GM18508 (cell line): ENCODE results near the gene PCDHA4.
"Not testable (repeated sequence)": the region's sequence is repeated elsewhere in the genome, so short reads cannot be mapped to it uniquely, and the experiment has no call there.

Experiments used
- ATAC-seq: cut with Tn5 transposase; IDR thresholded peaks from one replicate; pipeline ENCODE4 v1.9.1; 2021; ENCODE audit warnings: moderate number of reproducible peaks; ENCODE audit not compliant: insufficient read depth, unreplicated experiment

PCDHA4 gene

GRCh38 chr5:140806834-140807775 lies at the start of gene PCDHA4:
Gene PCDHA4 (plus strand): TSS chr5:140807068.
- ATAC-seq, result no peak

DNA sequence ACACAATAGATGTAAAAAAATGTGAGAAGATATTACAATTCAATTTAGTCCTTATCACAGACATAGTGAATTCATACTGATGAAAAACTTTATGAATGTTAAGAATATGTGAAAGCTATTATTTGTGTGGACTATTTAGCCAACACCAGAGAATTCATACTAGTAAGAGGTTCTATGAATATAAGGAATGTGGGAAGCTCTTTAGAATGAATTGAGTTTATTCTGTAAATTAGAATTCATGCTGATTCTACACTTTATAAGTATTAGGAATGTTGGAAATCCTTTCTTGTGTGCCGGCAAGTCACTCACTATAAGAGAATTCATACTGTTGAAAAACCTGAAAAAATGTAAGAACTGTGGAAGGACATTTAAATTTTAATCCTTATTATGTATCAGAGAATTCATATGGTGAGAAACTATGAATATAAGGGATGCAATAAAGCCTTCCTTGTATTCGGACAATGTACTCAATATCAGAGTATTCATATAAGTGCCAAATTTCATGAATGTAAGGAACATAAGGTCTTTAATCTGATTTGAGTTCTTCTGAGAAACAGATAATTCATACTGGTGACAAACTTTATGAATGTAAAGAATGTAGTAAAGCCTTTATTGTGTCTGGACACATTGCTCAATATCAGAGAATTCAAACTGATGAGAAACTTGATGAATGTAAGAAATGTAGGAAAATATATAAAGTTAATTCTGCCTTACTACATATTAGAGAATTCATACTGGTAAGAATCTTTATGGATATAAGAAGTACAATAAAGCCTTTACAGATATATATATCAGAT lies 42.5 kb upstream of the PCDHA4 start:
- no peak for ATAC-seq

DNA sequence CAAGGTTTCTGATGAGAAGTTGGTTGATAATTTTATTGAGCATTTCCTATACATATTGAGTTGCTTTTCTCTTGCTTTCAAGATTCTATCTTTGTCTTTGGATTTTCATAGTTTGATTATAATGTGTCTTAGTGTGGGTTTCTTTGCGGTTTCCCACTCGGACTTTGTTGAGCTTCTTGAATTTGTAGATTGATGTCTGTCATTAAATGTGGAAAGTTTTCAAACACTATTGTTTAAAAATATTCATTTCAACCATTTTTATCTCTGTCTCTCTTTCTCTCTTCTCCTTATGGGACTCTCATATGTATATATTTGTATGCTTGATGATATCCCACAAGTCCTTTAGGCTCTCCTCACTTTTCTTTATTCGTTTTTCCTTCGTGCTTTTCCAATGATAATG lies 39.4 kb upstream of the PCDHA4 start:
- ATAC-seq, result no peak

DNA sequence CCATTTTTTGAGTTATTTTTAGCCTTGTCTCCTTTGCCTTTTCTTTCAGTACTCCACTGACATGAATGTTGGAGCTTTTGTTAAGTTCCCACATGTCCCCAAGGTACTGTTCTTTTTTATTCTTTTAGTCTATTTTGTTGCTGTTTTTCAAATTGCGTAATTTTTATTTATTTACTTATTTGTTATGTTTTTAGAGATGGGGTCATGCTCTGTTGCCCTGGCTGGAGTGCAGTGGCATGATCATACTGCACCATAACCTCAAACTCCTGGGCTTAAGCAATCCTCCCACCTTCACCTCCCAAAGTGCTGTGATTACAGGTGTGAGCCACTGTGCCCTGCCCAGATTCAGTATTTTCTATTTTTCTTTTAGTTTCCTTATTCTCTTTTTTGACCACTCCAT lies 26.4 kb upstream of the PCDHA4 start:
- no peak for ATAC-seq

DNA sequence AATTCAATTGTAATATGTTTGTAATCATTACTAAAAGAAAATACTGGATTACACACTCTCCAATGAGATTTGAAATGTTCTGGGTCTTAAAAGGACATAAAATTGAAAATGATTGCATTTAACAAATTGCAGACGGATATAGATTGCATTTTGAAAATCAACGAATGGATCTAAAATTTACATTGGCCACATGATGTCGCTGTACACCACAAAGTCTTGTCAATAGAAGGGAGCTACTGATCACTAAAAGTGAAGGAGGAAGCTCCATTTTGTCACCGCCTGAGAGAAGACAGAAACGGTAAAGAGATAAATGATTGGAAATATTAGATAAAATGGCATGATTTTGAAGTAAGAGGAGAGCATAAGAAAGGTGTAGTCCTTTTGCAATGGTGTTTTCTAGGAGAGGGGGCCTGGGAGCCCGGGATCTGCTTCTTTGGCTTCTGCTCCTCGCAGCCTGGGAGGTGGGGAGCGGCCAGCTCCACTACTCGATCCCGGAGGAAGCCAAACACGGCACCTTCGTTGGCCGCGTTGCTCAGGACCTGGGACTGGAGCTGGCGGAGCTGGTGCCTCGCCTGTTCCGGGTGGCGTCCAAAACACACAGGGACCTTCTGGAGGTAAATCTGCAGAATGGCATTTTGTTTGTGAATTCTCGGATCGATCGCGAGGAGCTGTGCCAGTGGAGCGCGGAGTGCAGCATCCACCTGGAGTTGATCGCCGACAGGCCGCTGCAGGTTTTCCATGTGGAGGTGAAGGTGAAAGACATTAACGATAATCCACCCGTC lies 20.8 kb upstream of the PCDHA4 start, which contains the start of gene PCDHA1:
Gene PCDHA1 (plus strand): TSS at position 236 of the 782 bp plus-strand sequence.
- ATAC-seq, result no peak

- not testable (repeated sequence) for ATAC-seq
Observed at GRCh38 chr5:140787422-140787821, 19.4 kb upstream of the PCDHA4 start.

GRCh38 chr5:140787849-140788504 lies 18.9 kb upstream of the PCDHA4 start:
- ATAC-seq, result not testable (repeated sequence)

GRCh38 chr5:140791089-140791488 lies 15.8 kb upstream of the PCDHA4 start:
- ATAC-seq, result no peak

DNA sequence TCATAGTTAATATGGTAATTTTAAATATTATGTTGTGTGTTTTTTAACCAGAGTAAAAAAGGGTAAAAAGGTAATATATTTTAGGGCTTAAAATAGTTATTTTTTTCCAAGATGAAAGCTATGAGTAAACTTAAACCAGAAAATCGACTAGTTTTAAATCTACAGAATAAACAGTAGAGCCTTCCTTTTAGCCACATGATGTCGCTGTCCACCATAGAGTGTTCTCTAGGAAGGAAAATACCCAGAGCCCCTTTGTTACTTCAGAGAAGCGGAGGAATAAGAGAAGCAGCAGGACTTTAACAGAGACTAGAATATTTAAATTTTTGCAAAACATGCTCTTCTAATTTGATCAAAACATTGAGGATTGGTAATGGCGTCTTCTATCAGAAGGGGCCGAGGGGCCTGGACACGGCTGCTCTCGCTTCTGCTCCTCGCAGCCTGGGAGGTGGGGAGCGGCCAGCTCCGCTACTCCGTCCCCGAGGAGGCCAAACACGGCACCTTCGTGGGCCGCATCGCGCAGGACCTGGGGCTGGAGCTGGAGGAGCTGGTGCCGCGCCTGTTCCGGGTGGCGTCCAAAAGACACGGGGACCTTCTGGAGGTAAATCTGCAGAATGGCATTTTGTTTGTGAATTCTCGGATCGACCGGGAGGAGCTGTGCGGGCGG lies 12.1 kb upstream of the PCDHA4 start, which contains the start of gene PCDHA2:
Gene PCDHA2 (plus strand): TSS at position 258 of the 664 bp plus-strand sequence.
- ATAC-seq, result no peak

DNA sequence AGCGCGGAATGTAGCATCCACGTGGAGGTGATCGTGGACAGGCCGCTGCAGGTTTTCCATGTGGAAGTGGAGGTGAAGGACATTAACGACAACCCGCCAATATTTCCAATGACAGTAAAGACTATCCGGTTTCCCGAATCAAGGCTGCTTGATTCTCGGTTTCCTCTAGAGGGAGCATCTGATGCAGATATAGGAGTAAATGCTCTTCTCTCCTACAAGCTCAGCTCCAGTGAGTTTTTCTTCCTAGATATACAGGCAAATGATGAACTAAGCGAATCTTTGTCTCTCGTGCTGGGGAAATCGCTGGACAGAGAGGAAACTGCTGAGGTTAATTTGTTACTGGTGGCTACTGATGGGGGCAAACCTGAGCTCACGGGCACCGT lies 11.6 kb upstream of the PCDHA4 start:
- ATAC-seq, result no peak

DNA sequence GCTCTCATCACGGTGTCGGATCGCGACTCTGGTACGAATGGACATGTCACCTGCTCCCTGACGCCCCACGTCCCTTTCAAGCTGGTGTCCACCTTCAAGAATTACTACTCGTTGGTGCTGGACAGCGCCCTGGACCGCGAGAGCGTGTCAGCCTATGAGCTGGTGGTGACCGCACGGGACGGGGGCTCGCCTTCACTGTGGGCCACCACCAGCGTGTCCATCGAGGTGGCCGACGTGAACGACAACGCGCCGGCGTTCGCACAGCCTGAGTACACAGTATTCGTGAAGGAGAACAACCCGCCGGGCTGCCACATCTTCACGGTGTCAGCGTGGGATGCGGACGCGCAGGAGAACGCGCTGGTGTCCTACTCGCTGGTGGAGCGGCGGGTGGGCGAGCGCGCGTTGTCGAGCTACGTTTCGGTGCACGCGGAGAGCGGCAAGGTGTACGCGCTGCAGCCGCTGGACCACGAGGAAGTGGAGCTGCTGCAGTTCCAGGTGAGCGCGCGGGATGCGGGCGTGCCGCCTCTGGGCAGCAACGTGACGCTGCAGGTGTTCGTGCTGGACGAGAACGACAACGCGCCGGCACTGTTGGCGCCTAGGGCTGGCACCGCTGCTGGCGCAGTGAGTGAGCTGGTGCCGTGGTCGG lies 10.7 kb upstream of the PCDHA4 start:
- ATAC-seq, result not testable (repeated sequence)

DNA sequence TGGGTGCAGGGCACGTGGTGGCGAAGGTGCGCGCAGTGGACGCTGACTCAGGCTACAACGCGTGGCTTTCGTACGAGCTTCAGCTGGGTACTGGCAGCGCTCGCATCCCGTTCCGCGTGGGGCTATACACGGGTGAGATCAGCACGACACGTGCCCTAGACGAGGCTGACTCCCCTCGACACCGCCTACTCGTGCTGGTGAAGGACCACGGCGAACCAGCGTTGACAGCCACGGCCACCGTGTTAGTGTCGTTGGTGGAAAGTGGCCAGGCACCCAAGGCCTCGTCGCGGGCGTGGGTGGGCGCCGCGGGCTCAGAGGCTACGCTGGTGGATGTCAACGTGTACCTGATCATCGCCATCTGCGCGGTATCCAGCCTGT lies 10.2 kb upstream of the PCDHA4 start:
- no peak for ATAC-seq

DNA sequence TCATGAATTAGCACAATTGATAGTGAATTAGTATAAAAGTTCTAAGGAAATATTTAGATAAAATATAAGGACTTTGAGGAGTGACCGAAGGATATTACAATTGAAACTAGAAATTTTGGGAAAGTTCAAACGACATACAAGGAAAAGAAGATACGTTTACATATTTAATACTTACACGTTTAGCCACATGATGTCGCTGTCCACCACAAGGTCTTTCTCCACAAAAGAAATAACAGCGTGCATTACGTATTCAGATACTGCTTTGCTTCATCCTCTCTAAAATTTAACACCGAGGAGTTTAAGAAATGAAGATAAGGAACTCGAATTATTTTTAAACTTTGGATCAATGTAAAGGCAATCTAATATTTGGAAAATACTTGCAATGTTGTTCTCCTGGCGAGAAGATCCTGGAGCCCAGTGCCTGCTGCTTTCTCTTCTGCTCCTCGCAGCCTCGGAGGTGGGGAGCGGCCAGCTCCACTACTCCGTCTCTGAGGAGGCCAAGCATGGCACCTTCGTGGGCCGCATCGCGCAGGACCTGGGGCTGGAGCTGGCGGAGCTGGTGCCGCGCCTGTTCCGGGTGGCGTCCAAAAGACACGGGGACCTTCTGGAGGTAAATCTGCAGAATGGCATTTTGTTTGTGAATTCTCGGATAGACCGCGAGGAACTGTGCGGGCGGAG lies 5.9 kb upstream of the PCDHA4 start, which contains the start of gene PCDHA3:
Gene PCDHA3 (plus strand): TSS at position 242 of the 678 bp plus-strand sequence.
- ATAC-seq, result no peak

DNA sequence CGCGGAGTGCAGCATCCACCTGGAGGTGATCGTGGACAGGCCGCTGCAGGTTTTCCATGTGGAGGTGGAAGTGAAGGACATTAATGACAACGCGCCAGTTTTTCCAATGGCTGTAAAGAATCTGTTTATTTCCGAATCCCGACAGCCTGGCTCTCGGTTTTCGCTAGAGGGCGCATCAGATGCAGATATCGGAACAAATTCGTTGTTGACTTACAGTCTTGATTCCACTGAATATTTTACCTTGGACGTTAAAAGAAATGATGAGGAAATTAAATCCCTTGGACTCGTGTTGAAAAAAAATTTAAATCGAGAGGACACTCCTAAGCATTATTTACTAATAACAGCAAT lies 5.4 kb upstream of the PCDHA4 start:
- no peak for ATAC-seq

DNA sequence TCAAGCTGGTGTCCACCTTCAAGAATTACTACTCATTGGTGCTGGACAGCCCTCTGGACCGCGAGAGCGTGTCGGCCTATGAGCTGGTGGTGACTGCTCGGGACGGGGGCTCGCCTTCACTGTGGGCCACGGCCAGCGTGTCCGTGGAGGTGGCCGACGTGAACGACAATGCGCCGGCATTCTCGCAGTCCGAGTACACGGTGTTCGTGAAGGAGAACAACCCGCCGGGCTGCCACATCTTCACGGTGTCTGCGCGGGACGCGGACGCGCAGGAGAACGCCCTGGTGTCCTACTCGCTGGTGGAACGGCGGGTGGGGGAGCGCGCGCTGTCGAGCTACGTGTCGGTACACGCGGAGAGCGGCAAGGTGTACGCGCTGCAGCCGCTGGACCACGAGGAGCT lies 4.5 kb upstream of the PCDHA4 start:
- ATAC-seq, result not testable (repeated sequence)

DNA sequence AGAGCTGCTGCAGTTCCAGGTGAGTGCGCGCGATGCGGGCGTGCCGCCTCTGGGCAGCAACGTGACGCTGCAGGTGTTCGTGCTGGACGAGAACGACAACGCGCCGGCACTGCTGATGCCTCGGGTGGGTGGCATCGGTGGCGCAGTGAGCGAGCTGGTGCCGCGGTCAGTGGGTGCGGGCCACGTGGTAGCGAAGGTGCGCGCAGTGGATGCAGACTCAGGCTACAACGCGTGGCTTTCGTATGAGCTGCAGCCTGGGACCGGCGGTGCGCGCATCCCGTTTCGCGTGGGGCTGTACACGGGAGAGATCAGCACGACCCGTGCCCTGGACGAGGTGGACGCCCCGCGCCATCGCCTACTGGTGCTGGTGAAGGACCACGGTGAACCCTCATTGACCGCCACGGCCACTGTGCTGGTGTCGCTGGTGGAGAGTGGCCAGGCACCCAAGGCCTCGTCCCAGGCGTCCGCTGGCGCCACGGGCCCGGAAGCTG lies 4.0 kb upstream of the PCDHA4 start:
- ATAC-seq, result no peak

- ATAC-seq, result not testable (repeated sequence)
Observed at GRCh38 chr5:140808241-140808888, 1.5 kb downstream of the PCDHA4 start.

- ATAC-seq, result no peak
Observed at GRCh38 chr5:140808889-140809291, 2.0 kb downstream of the PCDHA4 start.
